ENCODE results near the gene SLC34A1.
"Not testable (repeated sequence)": the region's sequence is repeated elsewhere in the genome, so short reads cannot be mapped to it uniquely, and the experiment has no call there.

The SLC34A1 gene

DNA sequence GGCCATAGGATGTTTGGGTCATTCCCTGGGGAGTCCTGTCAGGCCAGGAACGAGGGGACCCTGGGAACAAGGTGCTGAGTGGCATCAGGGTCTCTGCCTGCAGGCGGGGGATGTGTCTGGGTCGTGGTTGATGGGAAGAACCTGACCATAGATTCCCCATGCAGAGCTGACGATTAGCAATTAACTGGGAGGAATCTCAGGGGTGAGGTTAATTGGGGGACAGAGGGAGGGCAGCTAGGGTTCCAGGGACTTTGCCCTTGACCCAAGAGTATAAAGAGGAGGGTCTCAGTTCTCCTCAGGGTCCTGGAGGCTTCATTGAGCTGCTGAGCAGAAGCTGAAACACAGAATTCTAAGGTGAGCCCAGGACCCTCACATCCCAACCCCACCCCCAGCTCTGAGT lies at the start of gene SLC34A1:
Gene SLC34A1, plus strand, starts transcription at position 301 of the 400 bp plus-strand sequence. CDS start 1,308 bp downstream, outside the sequence.
- DNase-seq: no peak

DNA sequence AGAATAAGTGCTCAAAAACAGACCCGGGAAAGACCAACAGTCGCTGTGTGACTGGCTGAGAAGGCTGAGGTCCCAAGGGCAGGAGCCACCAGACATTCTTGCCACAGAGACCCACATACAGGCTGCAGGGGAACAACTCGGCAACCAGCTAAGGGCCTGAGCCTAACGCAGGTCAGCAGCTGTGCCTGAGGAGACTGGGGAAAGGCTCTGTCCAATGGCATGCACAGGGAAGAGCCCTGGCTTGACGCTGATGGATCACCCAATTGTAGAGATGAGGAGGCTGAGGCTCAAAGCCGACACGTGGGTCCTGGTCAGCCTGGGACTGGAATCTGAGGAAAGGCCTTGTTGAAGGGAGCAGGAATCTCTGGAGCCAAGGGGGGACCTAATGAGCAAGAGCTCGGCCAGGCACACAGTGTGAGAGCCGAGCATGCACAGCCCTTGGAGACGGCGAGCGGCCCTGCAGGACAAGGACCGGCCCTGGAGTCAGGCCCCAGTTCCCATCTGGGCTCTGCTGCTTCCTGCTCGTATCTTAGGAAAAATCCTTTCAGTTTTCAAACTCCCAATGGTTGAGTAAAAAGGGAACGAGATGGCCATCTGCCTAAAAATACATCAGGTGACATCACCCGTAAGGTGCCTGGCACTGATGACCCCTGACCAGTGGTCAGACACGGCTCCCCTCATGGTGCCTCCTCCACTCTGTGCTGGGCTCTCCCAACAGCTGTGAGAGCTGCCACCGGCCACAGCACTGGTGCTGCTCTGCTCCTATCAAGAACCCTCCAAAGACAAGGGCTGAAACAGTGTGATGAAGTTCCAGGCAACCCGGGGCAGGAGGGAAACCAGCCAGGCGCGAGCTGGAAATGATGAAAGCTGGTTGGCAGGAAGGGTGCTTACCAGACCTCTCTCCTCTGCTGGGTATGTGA lies 49.2 kb upstream of the SLC34A1 start:
- no peak for DNase-seq

- DNase-seq: no peak
Observed at GRCh38 chr5:177335701-177336065, 48.6 kb upstream of the SLC34A1 start.

DNA sequence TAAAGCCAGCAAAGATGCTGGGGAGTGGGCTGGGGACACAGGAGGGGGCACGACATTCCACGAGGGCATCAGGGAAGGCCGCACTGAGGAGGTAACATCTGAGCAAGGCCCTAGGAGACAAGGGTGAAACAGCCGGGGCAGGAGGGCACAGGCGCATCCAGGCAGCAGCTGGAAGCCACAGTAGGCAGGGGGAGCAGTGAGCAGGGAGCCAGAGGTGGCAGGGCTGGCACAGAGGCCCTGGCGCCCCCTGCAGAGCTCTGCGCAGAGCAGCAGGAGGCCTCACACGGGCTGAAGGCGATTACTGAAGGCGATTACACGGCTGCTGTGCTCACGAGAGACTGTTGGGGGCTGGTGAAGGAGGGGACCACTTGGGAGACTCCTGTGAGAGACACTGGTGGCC lies 48.1 kb upstream of the SLC34A1 start:
- no peak for DNase-seq

- DNase-seq: no peak
Observed at GRCh38 chr5:177336603-177337494, 47.4 kb upstream of the SLC34A1 start.

- DNase-seq: no peak
Observed at GRCh38 chr5:177338251-177339106, 45.8 kb upstream of the SLC34A1 start.

- no peak for DNase-seq
Observed at GRCh38 chr5:177339107-177339638, 45.1 kb upstream of the SLC34A1 start.

- DNase-seq: not testable (repeated sequence)
Observed at GRCh38 chr5:177343000-177343399, 41.2 kb upstream of the SLC34A1 start.

- DNase-seq: no peak
Observed at GRCh38 chr5:177343777-177344176, 40.5 kb upstream of the SLC34A1 start.

GRCh38 chr5:177344891-177345290 lies 39.3 kb upstream of the SLC34A1 start:
- DNase-seq: no peak

- no peak for DNase-seq
Observed at GRCh38 chr5:177346820-177347219, 37.4 kb upstream of the SLC34A1 start.

- DNase-seq: no peak
Observed at GRCh38 chr5:177347699-177348098, 36.5 kb upstream of the SLC34A1 start.

DNA sequence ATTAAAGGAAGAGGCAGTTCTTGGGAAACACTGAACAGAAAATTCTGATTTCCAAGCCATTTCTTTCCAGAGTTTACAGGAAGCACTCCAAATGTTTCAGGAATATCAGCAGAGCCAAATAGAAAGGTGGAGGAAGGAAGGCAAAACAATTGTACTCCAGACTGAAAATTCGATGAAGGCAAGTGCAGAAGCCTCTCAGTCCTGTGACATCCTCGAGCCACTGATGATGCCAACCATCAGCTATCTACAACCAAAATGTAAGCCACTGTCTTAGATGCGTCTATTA lies 34.9 kb upstream of the SLC34A1 start:
- no peak for DNase-seq

DNA sequence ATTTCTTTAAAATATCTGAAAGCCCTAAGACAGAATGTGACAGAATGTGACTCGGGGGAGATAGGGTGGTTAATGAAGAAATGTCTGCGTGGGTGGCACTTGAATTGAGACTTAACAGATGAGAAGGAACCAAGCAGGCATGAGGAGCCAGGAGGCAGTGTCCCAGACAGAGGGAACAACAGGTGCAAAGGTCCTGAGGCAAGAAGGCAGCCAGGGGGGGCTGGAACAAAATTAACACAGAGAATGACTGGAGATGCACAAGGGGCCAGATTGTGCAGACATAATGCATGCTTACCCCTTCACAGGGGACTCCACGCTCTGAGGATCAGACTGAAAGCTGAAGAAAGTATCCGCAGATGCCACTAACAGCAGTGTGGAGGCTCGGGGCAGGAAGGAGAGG lies 34.5 kb upstream of the SLC34A1 start:
- DNase-seq: no peak

GRCh38 chr5:177350776-177351391 lies 33.4 kb upstream of the SLC34A1 start:
- DNase-seq: no peak

- peak; percentile 92 for DNase-seq
Observed at GRCh38 chr5:177351392-177352329, 32.6 kb upstream of the SLC34A1 start, which contains the start of gene LMAN2. Gene LMAN2 (minus strand): TSS chr5:177351668. CDS start chr5:177351647, 21 bp downstream.

GRCh38 chr5:177353093-177353492 lies 31.1 kb upstream of the SLC34A1 start:
- no peak for DNase-seq

- DNase-seq: no peak
Observed at GRCh38 chr5:177354256-177354655, 30.0 kb upstream of the SLC34A1 start.

DNA sequence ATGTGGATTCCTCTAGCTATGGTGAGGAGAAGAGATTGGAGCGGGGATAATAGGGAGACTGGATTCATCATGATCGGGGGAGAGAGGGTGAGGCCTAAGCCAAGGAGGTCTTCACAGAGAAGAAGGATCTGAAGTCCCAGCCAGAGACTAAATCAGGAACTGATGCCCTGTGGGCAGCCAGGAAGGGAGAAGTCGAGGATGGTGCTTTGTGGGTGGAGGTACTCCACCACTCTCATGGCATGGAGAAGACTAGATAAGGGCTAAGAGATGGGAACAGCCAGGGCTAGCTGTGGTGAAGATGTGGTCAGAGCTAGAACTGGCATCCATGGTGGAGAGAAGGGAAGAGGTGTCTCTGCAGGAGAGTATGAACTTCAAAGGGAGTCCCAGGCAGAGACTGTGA lies 29.5 kb upstream of the SLC34A1 start:
- DNase-seq: no peak

DNA sequence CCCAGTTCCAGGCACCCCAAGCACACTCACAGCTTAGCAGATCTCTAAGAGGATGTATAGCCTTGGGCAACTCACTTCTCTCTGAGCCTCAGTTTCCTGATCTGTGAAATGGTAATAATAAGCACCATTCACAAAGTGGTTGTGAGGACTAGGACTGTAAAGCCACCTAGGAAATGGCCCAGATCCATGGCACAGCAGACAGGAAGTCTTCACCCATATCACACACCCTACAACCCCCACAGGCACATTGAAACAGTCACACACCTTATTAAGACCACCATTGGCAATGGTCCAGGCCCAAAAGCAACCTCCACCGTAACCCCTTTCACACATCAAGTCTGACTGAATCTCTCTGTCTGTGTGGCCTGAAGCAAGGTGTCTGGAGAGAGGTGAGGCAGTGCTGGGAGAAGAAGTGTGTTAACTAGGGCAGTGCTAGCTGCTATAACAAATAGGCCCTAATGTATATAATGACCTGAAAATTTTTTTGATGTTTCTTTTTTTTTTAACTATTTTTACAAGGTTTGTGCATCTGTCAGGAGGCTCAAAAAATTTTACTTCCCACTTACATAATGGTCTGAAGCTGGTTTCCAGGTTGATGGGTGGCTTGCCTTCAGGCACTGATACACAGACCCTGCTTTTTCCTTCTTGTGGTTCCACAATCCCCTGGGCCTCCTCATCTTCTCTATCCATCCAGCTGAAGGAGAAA lies 28.9 kb upstream of the SLC34A1 start:
- no peak for DNase-seq

GRCh38 chr5:177355868-177356168 lies 28.4 kb upstream of the SLC34A1 start:
- no peak for DNase-seq
